Neuronal stem cell (in vitro differentiated cells): Measurements from ENCODE around the gene C15orf39.

Experiments
- DNase-seq: peaks from one replicate; pipeline ENCODE4 v3.0.0-alpha.2; 2013; ENCODE audit warnings: low spot score
- H2AFZ ChIP-seq: one replicate; pipeline ENCODE4 v1.6.1; 2013; ENCODE audit warnings: mild to moderate bottlenecking, low read length, inconsistent platforms
- H2AK5ac ChIP-seq: 2 replicates; pipeline ENCODE4 v1.6.1; 2013; ENCODE audit warnings: low read depth, mild to moderate bottlenecking, inconsistent platforms, low read length, moderate library complexity, mixed read lengths
- H2BK120ac ChIP-seq: 2 replicates; pipeline ENCODE4 v1.6.1; 2013; ENCODE audit warnings: low read depth, mild to moderate bottlenecking, inconsistent platforms, low read length, moderate library complexity, mixed read lengths
- H2BK12ac ChIP-seq: one replicate; pipeline ENCODE4 v1.6.1; 2013; ENCODE audit warnings: low read length, inconsistent platforms
- H2BK15ac ChIP-seq: 2 replicates; pipeline ENCODE4 v1.6.1; 2013; ENCODE audit warnings: mild to moderate bottlenecking, low read length, inconsistent platforms, mixed read lengths
- H2BK5ac ChIP-seq: one replicate; pipeline ENCODE4 v1.6.1; 2013; ENCODE audit warnings: inconsistent platforms, mild to moderate bottlenecking, low read length, moderate library complexity
- H3K14ac ChIP-seq: one replicate; pipeline ENCODE4 v1.6.1; 2013; ENCODE audit warnings: low read length, inconsistent platforms
- H3K18ac ChIP-seq: 2 replicates; pipeline ENCODE4 v1.6.1; 2013; ENCODE audit warnings: low read length, inconsistent platforms
- H3K23ac ChIP-seq: 2 replicates; pipeline ENCODE4 v1.6.1; 2013; ENCODE audit warnings: low read depth, mild to moderate bottlenecking, mixed read lengths, low read length, inconsistent platforms; ENCODE audit not compliant: poor library complexity
- H3K27ac ChIP-seq: replicated peaks from 3 replicates; pipeline ENCODE4 v1.5.1; 2013; ENCODE audit warnings: low read length, inconsistent platforms
- H3K27me3 ChIP-seq, 3 experiments: 2 replicates each; pipeline ENCODE4 v1.6.1; 2013; ENCODE audit warnings: low read length in 3 of 3, mild to moderate bottlenecking in 2 of 3, inconsistent platforms in 1 of 3, low read depth in 1 of 3, mixed read lengths in 1 of 3, moderate library complexity in 1 of 3; ENCODE audit not compliant: control insufficient read depth in 3 of 3, insufficient read depth in 3 of 3
- H3K36me3 ChIP-seq, 2 donors: replicated peaks in 1 of 2; 2 replicates each; pipeline ENCODE4 v1.6.1; 2013; ENCODE audit warnings: low read length in 2 of 2; ENCODE audit not compliant: control insufficient read depth in 2 of 2, insufficient read depth in 2 of 2
- H3K4ac ChIP-seq: 2 replicates; pipeline ENCODE4 v1.6.1; 2013; ENCODE audit warnings: inconsistent platforms, mild to moderate bottlenecking, low read length, moderate library complexity
- H3K4me1 ChIP-seq, 2 donors: 1 replicate in 1 of 2; 2 replicates in 1 of 2; pipeline ENCODE4 v1.6.1; 2013; ENCODE audit warnings: low read length in 2 of 2, low read depth in 1 of 2; ENCODE audit not compliant: control insufficient read depth in 2 of 2, insufficient read depth in 1 of 2
- H3K4me2 ChIP-seq: one replicate; pipeline ENCODE4 v1.6.1; 2013; ENCODE audit warnings: mild to moderate bottlenecking, low read length, inconsistent platforms; ENCODE audit not compliant: insufficient read depth, poor library complexity, severe bottlenecking
- H3K4me3 ChIP-seq, 2 donors: 2 replicates each; pipeline ENCODE4 v1.5.1; 2013; ENCODE audit warnings: low read length in 2 of 2, mild to moderate bottlenecking in 2 of 2, inconsistent platforms in 1 of 2, moderate library complexity in 1 of 2
- H3K79me1 ChIP-seq: one replicate; pipeline ENCODE4 v1.6.1; 2013; ENCODE audit warnings: low read depth, mild to moderate bottlenecking, inconsistent platforms, low read length, moderate library complexity
- H3K9ac ChIP-seq: one replicate; pipeline ENCODE4 v1.6.1; 2013; ENCODE audit warnings: mild to moderate bottlenecking, low read depth, low read length, inconsistent platforms; ENCODE audit not compliant: poor library complexity
- H3K9me3 ChIP-seq, 2 donors: replicated peaks in 1 of 2; 2 replicates each; pipeline versions ENCODE3 to v1.6.1; 2013; ENCODE audit warnings: low read length in 2 of 2, mild to moderate bottlenecking in 2 of 2, inconsistent platforms in 1 of 2, low read depth in 1 of 2, mixed read lengths in 1 of 2, moderate library complexity in 1 of 2; ENCODE audit not compliant: control insufficient read depth in 2 of 2, insufficient read depth in 1 of 2
- H4K8ac ChIP-seq: one replicate; pipeline ENCODE4 v1.6.1; 2013; ENCODE audit warnings: low read depth, mild to moderate bottlenecking, inconsistent platforms, low read length, moderate library complexity
- H4K91ac ChIP-seq: one replicate; pipeline ENCODE4 v1.6.1; 2013; ENCODE audit warnings: low read length, low read depth, mild to moderate bottlenecking, inconsistent platforms; ENCODE audit not compliant: poor library complexity
- WGBS, 2 donors: extraction: QIAGEN DNeasy Blood & Tissue Kit; methylation state at CpG; one replicate each; pipeline ENCODE4 v1.1.7; 2013; ENCODE audit warnings: missing lambda C conversion rate in 2 of 2, mixed read lengths in 1 of 2; ENCODE audit not compliant: insufficient read length in 2 of 2, insufficient replicate concordance in 1 of 2; ENCODE audit errors: extremely low coverage in 2 of 2; 5-methylcytosine and 5-hydroxymethylcytosine counted together

Gene C15orf39

DNA sequence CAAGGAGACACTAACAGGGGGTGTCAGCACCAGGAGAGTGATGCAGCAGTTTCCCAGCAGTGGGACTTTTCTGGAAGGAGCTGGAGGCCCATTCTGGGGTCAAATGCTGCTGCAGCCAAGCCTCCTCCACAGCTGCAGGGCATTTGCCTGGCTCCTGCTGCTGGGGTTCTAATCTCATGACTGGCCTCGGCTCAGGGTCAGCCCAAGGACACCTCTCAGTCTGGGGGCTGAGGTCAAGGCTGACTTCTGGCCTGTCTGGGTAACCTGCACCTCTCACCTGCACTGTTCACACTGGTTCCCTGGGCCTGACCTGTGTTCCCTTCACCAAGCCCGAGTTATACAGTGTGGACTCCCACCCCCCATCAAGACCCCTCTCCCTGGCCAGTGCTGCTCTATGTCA lies 10.4 kb upstream of the C15orf39 start:
- Histone ChIP-seq H3K4me1 (peaks cover 4 to 10% of the 10 kb centered on the region in 2 donors), H3K79me1 (no peaks in the 10 kb centered on the region), H3K14ac (peak overlapping the region; percentile 63), H3K4ac (no peak overlapping the region), H2BK5ac (no peak overlapping the region), H3K23ac (no peak overlapping the region), H3K27ac (no peak overlapping the region), H3K4me2 (no peak overlapping the region), H2BK12ac (no peak overlapping the region), H3K18ac (peak overlapping the region; percentile 9), H3K4me3 (no peak overlapping the region), H2BK15ac (no peak overlapping the region), H2AK5ac (peak overlapping the region; percentile 69), H2AFZ (no peak overlapping the region), H3K36me3 (no peaks in the 10 kb centered on the region), H3K9me3 (peaks cover 8 to 9% of the 10 kb centered on the region in 2 donors), H3K27me3 (peaks cover 0 to 29% (median 5%) of the 10 kb centered on the region in 3 experiments), H4K8ac (no peak overlapping the region), H3K9ac (no peak overlapping the region), H4K91ac (no peak overlapping the region), H2BK120ac (no peak overlapping the region)
- DNase-seq: no peak
- no CpG with 5 or more reads among the region's 2 CpGs for WGBS, 2 donors

DNA sequence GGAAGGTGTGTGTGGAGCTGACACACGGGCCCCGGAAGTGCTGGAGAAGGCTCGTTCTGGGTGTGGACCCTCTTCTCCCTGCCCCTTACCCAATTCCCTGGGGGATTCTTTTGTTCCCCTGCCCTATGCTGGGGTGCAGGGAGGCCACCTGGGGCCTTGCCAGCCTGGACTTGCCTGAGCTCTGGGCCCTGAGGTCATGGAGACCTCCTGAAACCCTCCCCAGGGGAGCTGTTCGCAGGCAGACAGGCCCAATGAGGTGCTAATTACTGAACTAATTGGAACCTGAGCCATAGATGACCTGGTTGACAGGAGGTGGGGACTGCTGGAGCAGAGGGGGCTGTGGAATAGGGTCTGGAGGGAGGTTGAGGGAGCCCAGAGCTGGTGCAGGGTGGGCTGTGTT lies 9.4 kb upstream of the C15orf39 start:
- Histone ChIP-seq H3K27ac (no peak overlapping the region), H3K9me3 (peaks cover 8 to 9% of the 10 kb centered on the region in 2 donors), H3K23ac (no peak overlapping the region), H2BK120ac (no peak overlapping the region), H2AFZ (no peak overlapping the region), H3K36me3 (no peaks in the 10 kb centered on the region), H3K4me1 (peaks cover 4 to 10% of the 10 kb centered on the region in 2 donors), H2BK12ac (no peak overlapping the region), H3K18ac (peak overlapping the region; percentile 84), H2BK5ac (no peak overlapping the region), H4K91ac (no peak overlapping the region), H3K4me2 (no peak overlapping the region), H3K4me3 (no peak overlapping the region), H3K14ac (no peak overlapping the region), H2AK5ac (no peak overlapping the region), H3K79me1 (no peaks in the 10 kb centered on the region), H4K8ac (no peak overlapping the region), H3K4ac (no peak overlapping the region), H3K9ac (no peak overlapping the region), H3K27me3 (peaks cover 0 to 37% (median 8%) of the 10 kb centered on the region in 3 experiments), H2BK15ac (peak overlapping the region; percentile 46)
- no CpG with 5 or more reads among the region's 4 CpGs for WGBS, 2 donors
- no peak for DNase-seq

DNA sequence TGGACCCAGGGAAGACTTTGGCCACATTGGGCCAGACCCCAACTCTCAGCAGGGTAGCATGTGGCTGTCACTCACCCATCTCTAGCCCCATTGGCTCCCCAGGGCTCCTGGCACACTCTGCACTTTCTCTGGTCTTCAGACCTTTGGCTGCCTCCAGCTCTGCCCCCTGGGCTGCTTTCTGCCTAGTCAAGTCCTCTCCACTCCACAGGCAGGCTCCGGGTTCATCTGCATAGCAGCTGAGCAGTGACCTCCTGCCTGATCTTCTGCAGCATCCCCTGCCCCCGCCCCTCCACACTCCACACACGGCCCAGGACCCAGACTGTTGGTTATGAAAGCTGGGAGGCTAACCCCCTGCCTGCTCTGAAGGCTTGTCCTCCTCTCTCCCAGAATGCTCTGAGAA lies 8.4 kb upstream of the C15orf39 start:
- no peak overlapping the region for H2BK12ac ChIP-seq
- no peak overlapping the region for H3K27ac ChIP-seq
- H2BK120ac ChIP-seq: no peak overlapping the region
- H3K4me3 ChIP-seq: no peak overlapping the region
- no peak for DNase-seq
- no peak overlapping the region for H3K9ac ChIP-seq
- peak overlapping the region; percentile 62 for H3K18ac ChIP-seq
- no peak overlapping the region for H2AFZ ChIP-seq
- no CpG with 5 or more reads among the region's 3 CpGs for WGBS, 2 donors
- H4K91ac ChIP-seq: no peak overlapping the region
- H3K27me3 ChIP-seq: peaks cover 0 to 40% (median 8%) of the 10 kb centered on the region in 3 experiments
- no peak overlapping the region for H3K14ac ChIP-seq
- no peak overlapping the region for H2BK15ac ChIP-seq
- H2AK5ac ChIP-seq: no peak overlapping the region
- no peak overlapping the region for H3K4ac ChIP-seq
- no peak overlapping the region for H3K23ac ChIP-seq
- peaks cover 8 to 9% of the 10 kb centered on the region in 2 donors for H3K9me3 ChIP-seq
- no peaks in the 10 kb centered on the region for H3K36me3 ChIP-seq
- no peak overlapping the region for H3K4me2 ChIP-seq
- H2BK5ac ChIP-seq: no peak overlapping the region
- H3K79me1 ChIP-seq: no peaks in the 10 kb centered on the region
- peaks cover 4 to 10% of the 10 kb centered on the region in 2 donors for H3K4me1 ChIP-seq
- H4K8ac ChIP-seq: no peak overlapping the region

- H3K9ac ChIP-seq: no peak overlapping the region
- H2AK5ac ChIP-seq: no peak overlapping the region
- H3K9me3 ChIP-seq: peaks cover 7 to 8% of the 10 kb centered on the region in 2 donors
- WGBS, 2 donors: no CpG with 5 or more reads among the region's 3 CpGs
- peaks cover 6 to 10% of the 10 kb centered on the region in 2 donors for H3K4me1 ChIP-seq
- no peak overlapping the region for H2BK12ac ChIP-seq
- H2BK5ac ChIP-seq: no peak overlapping the region
- no peak overlapping the region for H3K4me3 ChIP-seq
- H3K27me3 ChIP-seq: peaks cover 0 to 40% (median 8%) of the 10 kb centered on the region in 3 experiments
- no peak overlapping the region for H2BK15ac ChIP-seq
- H4K8ac ChIP-seq: no peak overlapping the region
- H2AFZ ChIP-seq: no peak overlapping the region
- H3K4ac ChIP-seq: no peak overlapping the region
- no peaks in the 10 kb centered on the region for H3K79me1 ChIP-seq
- no peak overlapping the region for H3K23ac ChIP-seq
- no peak overlapping the region for H2BK120ac ChIP-seq
- no peak overlapping the region for H3K27ac ChIP-seq
- H4K91ac ChIP-seq: no peak overlapping the region
- no peak overlapping the region for H3K4me2 ChIP-seq
- no peak overlapping the region for H3K14ac ChIP-seq
- H3K18ac ChIP-seq: no peak overlapping the region
- no peaks in the 10 kb centered on the region for H3K36me3 ChIP-seq
- no peak for DNase-seq
Observed at GRCh38 chr15:75193976-75194375, 7.7 kb upstream of the C15orf39 start.
